ENCODE results near the gene WRNIP1.

The WRNIP1 gene

DNA sequence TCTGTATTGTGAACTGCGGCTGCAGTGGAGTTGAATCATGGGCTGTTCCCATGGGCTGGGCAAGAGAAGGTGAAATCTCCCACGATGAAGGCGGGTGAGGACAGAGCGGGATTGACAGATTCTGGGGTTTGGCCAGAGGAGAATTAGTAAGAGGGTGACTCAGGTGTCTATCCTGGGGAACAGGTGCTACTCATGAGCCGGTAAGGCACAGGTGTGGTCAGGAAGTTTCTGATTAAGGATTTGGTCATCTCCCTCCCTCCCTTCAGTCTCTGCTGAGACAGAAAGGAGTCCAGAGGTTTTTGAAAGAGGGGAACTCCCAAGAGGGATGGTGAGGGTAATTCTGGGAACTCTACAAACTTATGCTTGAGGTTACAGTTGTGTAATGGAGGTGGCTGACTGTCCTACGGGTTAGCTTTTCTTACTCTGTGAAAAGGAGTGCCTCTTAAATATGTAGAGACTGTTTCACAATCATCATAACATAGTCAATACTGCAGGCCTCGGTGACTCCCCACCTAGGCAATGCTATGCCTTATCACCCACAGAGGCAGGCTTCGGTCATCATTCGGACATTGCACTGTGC, 45.0 kb downstream of the WRNIP1 start:
- peak; percentile 26 for DNase-seq

GRCh38 chr6:2812695-2813094, 47.5 kb downstream of the WRNIP1 start:
- DNase-seq = no peak

DNA sequence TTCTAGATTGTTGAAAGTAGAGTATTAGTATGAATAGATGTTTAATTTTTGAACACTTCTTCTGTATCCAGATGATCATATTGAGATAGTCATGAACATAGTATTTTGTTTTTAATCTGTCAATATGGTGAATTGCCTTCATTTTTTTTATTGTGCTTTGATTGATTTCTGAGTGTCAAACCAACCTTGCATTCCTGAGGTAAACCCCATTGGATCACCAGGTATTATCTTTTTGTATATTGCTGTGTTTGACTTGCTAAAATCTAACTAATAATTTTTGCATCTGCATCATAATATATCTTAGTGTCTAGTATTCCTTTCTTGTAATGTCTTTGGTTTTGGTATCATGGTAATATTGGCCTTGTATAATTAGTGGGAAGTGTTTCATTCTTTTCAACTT, 51.0 kb downstream of the WRNIP1 start:
- DNase-seq = no peak

DNA sequence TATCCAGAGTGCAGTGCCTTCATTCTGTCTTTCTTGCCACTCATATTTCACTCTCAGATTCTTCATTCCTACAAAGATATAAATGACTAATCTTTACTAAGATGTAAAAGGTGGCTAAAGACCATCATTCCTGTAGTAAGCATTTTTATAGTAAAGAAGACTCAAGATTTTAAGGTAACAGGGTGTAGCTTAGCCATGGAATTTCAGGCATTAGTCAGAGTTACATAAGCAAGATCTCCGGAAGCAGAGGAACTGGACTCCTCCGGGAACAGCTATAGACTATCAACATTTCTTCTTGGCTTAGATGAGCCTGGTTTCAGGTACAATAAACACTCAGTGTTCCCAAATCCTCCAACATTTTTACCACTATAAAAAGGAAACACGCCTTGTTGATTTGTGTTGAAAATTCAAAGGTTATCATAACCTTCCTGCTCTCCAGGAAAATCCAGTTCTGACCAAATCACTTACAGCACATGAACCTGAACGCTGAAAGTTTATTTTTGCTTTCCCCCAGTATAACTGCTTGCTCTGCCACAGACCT, 52.8 kb downstream of the WRNIP1 start:
- DNase-seq = no peak

GRCh38 chr6:2818593-2818992, 53.4 kb downstream of the WRNIP1 start:
- no peak for DNase-seq

DNA sequence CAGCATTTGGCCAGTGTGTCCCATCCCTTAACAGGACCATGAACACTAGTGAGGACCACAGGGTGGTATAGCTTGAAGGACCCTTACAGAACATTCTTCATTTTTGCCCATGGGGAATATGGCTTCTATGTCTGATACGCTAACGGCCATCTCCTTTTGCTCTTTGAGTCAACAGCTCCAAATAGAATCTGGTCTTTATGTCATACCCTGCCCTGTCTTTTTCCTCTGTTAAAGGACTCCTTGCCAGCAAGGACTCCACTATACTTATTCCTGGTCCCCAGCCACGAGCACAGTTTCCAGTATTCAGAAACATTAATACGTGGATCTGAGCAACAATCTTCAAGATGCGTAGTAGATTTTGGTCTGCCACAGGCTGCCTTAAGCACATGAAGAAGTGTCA, 53.9 kb downstream of the WRNIP1 start:
- no peak for DNase-seq

GRCh38 chr6:2819978-2820377, 54.8 kb downstream of the WRNIP1 start:
- DNase-seq = no peak

- DNase-seq = no peak
Observed at GRCh38 chr6:2820415-2820814, 55.2 kb downstream of the WRNIP1 start.

DNA sequence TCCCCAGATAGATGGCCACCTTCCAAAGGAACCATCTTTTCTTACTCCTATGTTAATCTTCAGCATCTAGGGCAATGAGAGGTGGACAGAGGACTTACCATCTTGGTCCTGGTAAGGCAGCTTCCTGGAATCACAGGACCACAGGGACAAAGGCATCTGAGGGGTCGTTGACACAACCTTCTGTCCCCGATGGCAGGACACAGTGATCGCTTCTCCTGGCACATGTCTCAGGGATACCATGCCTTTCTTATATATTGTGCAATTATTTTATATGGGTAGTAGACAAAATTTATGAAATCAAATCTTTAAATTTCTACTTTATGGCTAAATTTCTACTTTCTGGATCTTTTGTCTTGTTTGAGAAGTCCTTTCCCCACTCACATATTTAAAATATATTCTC, 56.4 kb downstream of the WRNIP1 start:
- no peak for DNase-seq

- no peak for DNase-seq
Observed at GRCh38 chr6:2823104-2823850, 58.1 kb downstream of the WRNIP1 start.

DNA sequence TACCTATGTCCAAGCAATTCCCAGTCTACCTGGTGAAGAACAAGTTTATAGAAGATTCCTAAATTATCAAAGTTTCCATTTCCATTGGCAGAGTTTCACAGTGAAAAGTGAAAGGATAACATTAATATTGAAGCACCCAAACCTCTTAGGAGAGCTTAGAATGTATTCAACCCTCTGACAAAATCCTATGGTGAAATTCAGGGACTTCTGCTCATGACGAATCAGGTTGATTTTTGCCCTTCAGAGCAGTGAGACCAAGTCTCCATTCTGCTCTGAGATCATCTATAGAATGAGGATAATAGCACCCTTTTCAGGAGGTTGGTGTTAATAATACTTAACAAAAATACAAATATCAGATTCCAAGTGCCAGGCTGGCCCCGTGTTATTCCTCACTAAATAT, 60.9 kb downstream of the WRNIP1 start:
- DNase-seq = peak; percentile 7

GRCh38 chr6:2827142-2827541, 61.9 kb downstream of the WRNIP1 start:
- no peak for DNase-seq

DNA sequence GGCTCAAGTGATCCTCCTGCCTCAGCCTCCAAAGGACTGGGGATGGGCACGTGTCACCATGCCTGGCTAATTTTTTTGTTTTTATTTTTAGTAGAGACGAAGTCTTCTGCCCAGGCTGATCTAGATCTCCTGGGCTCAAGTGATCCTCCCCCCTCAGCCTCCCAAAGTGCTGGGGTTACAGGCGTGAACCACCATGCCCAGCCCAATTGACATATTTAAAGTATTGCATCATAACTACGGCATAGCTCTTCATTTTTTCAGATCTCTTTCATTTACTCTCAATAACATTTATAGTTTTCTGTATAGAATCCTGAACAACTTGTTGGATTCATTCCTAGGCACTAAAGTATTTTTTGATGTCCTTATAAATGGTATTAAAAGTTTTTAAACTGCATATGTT, 63.4 kb downstream of the WRNIP1 start:
- no peak for DNase-seq

- DNase-seq = no peak
Observed at GRCh38 chr6:2829253-2829652, 64.1 kb downstream of the WRNIP1 start.

GRCh38 chr6:2830183-2830582, 65.0 kb downstream of the WRNIP1 start:
- DNase-seq = no peak

DNA sequence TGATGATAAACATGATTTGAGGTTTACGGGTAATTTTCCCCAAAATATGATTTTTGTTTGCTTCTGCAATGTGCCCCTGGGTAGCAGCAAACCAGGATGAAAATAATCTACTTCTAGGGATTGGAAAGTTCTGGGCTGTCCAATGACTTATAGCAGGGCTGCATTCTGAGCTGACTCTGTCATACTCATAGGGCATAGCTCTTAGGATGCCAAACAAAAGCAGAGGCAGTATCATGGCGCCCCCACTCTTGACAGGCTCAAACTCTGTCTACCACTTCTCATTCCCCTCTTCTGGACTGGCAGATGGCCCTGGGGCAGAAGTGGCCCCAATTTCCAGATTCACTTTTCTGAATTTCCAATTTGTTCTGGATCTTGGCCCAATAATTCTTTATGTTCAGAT, 66.2 kb downstream of the WRNIP1 start:
- DNase-seq = no peak

- DNase-seq = no peak
Observed at GRCh38 chr6:2834262-2834661, 69.1 kb downstream of the WRNIP1 start.
